CD4-positive, alpha-beta T cell treated with Interleukin-1 beta for 1 hour (primary cell): Measurements from ENCODE around the gene ZBTB2.
"Not testable (repeated sequence)": the region's sequence is repeated elsewhere in the genome, so short reads cannot be mapped to it uniquely, and the experiment has no call there.

Source experiments
- DNase-seq, 2 donors: peaks; one replicate each; pipeline ENCODE4 v3.0.0-alpha.2; 2020 to 2022

Gene ZBTB2

GRCh38 chr6:151399679-151400078 lies 8.3 kb upstream of the ZBTB2 start:
- no peak for DNase-seq

- no peak for DNase-seq
Measured at GRCh38 chr6:151393410-151393809, 2.1 kb upstream of the ZBTB2 start.

- no peak for DNase-seq
Measured at GRCh38 chr6:151392427-151392826, 1.1 kb upstream of the ZBTB2 start.

- DNase-seq = peak in 1 of 2 donors; percentile 87
Measured at GRCh38 chr6:151390851-151391470, 398 bp downstream of the ZBTB2 start.

GRCh38 chr6:151390276-151390850 lies 996 bp downstream of the ZBTB2 start:
- DNase-seq = peak; percentile 98 to 99

GRCh38 chr6:151389618-151390275 lies 1.6 kb downstream of the ZBTB2 start:
- no peak for DNase-seq

- DNase-seq = peak in 1 of 2 donors; percentile 32
Measured at GRCh38 chr6:151388997-151389617, 2.3 kb downstream of the ZBTB2 start.

GRCh38 chr6:151388236-151388635 lies 3.1 kb downstream of the ZBTB2 start:
- no peak for DNase-seq

- no peak for DNase-seq
Measured at GRCh38 chr6:151387175-151387970, 4.0 kb downstream of the ZBTB2 start.

GRCh38 chr6:151385177-151385576 lies 6.2 kb downstream of the ZBTB2 start:
- DNase-seq = peak in 1 of 2 donors; percentile 36

GRCh38 chr6:151384151-151384550 lies 7.2 kb downstream of the ZBTB2 start:
- DNase-seq = no peak

- not testable (repeated sequence) for DNase-seq
Measured at GRCh38 chr6:151382631-151383030, 8.7 kb downstream of the ZBTB2 start.

- no peak for DNase-seq
Measured at GRCh38 chr6:151381722-151382121, 9.6 kb downstream of the ZBTB2 start.

GRCh38 chr6:151380848-151381205 lies 10.5 kb downstream of the ZBTB2 start:
- no peak for DNase-seq

GRCh38 chr6:151379933-151380847 lies 11.2 kb downstream of the ZBTB2 start:
- DNase-seq = peak; percentile 28 to 61

GRCh38 chr6:151377095-151377494 lies 14.3 kb downstream of the ZBTB2 start:
- DNase-seq = no peak

- DNase-seq = peak in 1 of 2 donors; percentile 34
Measured at GRCh38 chr6:151376440-151376839, 14.9 kb downstream of the ZBTB2 start.

GRCh38 chr6:151375833-151376232 lies 15.5 kb downstream of the ZBTB2 start:
- no peak for DNase-seq

- peak; percentile 30 to 43 for DNase-seq
Measured at GRCh38 chr6:151374036-151374683, 17.2 kb downstream of the ZBTB2 start.

- no peak for DNase-seq
Measured at GRCh38 chr6:151372164-151372563, 19.2 kb downstream of the ZBTB2 start.

- no peak for DNase-seq
Measured at GRCh38 chr6:151370509-151371078, 20.8 kb downstream of the ZBTB2 start.
